GM19035 (cell line): ENCODE data around the gene BANF1.

Source experiments
- ATAC-seq: cut with Tn5 transposase; IDR thresholded peaks from one replicate; pipeline ENCODE4 v1.9.1; 2021; ENCODE audit not compliant: unreplicated experiment

The BANF1 gene

GRCh38 chr11:66035653-66036333 lies 33.5 kb downstream of the BANF1 start:
- no peak for ATAC-seq

GRCh38 chr11:66036334-66036710 lies 34.0 kb downstream of the BANF1 start:
- ATAC-seq = no peak

GRCh38 chr11:66037327-66037726 lies 35.0 kb downstream of the BANF1 start:
- ATAC-seq = no peak

- no peak for ATAC-seq
Measured at GRCh38 chr11:66039765-66040164, 37.5 kb downstream of the BANF1 start.

- ATAC-seq = no peak
Measured at GRCh38 chr11:66042227-66042995, 40.1 kb downstream of the BANF1 start.

GRCh38 chr11:66042996-66043906 lies 40.9 kb downstream of the BANF1 start:
- no peak for ATAC-seq

GRCh38 chr11:66044757-66045156 lies 42.5 kb downstream of the BANF1 start:
- ATAC-seq = no peak

- no peak for ATAC-seq
Measured at GRCh38 chr11:66045177-66045639, 42.9 kb downstream of the BANF1 start.

GRCh38 chr11:66046901-66047300 lies 44.6 kb downstream of the BANF1 start:
- ATAC-seq = no peak

GRCh38 chr11:66047541-66048365 lies 45.5 kb downstream of the BANF1 start:
- no peak for ATAC-seq

- ATAC-seq = no peak
Measured at GRCh38 chr11:66048547-66049323, 46.4 kb downstream of the BANF1 start, which contains the start of gene GAL3ST3. Gene GAL3ST3, minus strand, starts transcription at chr11:66049161. Its CDS starts 3,746 bp downstream, at chr11:66045415.

GRCh38 chr11:66050581-66051231 lies 48.4 kb downstream of the BANF1 start:
- no peak for ATAC-seq

- no peak for ATAC-seq
Measured at GRCh38 chr11:66051371-66051765, 49.1 kb downstream of the BANF1 start.

GRCh38 chr11:66051766-66052663 lies 49.7 kb downstream of the BANF1 start, which contains the start of gene SF3B2:
Gene SF3B2, plus strand, starts transcription at chr11:66052364. Its CDS starts 21 bp downstream, at chr11:66052385.
- ATAC-seq = peak; percentile 95

GRCh38 chr11:66052664-66052982 lies 50.3 kb downstream of the BANF1 start:
- ATAC-seq = no peak
